OCI-LY3 (cell line): ENCODE data around the gene PHLDA1.

Source experiments
- H2AFZ ChIP-seq: fragments of 200-600, 300-600 bp; shearing (Covaris generic); 2 replicates; pipeline ENCODE4 v1.6.0; 2014; ENCODE audit warnings: antibody characterized with exemption, low read depth, low read length
- H3K27ac ChIP-seq: fragments of 200-600, 300-600 bp; sonication (generic); 2 replicates; pipeline ENCODE4 v1.5.1; 2014; ENCODE audit warnings: mild to moderate bottlenecking, low read length, moderate library complexity, mixed read lengths
- H3K27me3 ChIP-seq: fragments of 200-600, 300-600 bp; sonication (generic); 2 replicates; pipeline ENCODE4 v1.6.1; 2014; ENCODE audit warnings: low read depth, low read length, mixed read lengths
- H3K36me3 ChIP-seq: fragments of 200-600, 300-600 bp; sonication (generic); replicated peaks from 2 replicates; pipeline ENCODE3; 2014; ENCODE audit warnings: low read depth, low read length, mixed read lengths
- H3K4me1 ChIP-seq: fragments of 300-600, 200-600 bp; sonication (generic); 2 replicates; pipeline ENCODE4 v1.6.1; 2014; ENCODE audit warnings: low read length, mixed read lengths
- H3K4me2 ChIP-seq: fragments of 200-600, 300-600 bp; sonication (generic); 2 replicates; pipeline ENCODE4 v1.6.1; 2014; ENCODE audit warnings: low read length, mixed read lengths
- H3K4me3 ChIP-seq: fragments of 300-600, 200-600 bp; sonication (generic); 2 replicates; pipeline ENCODE4 v1.5.1; 2014; ENCODE audit warnings: antibody characterized with exemption, mild to moderate bottlenecking, low read length, moderate library complexity
- H3K79me2 ChIP-seq: fragments of 300-600, 200-600 bp; shearing (Covaris generic); 2 replicates; pipeline ENCODE4 v1.6.1; 2014; ENCODE audit warnings: mild to moderate bottlenecking, low read length, mixed read lengths
- H3K9ac ChIP-seq: fragments of 300-600, 200-600 bp; shearing (Covaris generic); 2 replicates; pipeline ENCODE4 v1.6.0; 2014; ENCODE audit warnings: mild to moderate bottlenecking, low read length, moderate library complexity
- H3K9me3 ChIP-seq: fragments of 200-600, 300-600 bp; shearing (Covaris generic); 2 replicates; pipeline ENCODE4 v1.6.1; 2014; ENCODE audit warnings: low read length, mixed read lengths; ENCODE audit not compliant: insufficient read depth
- H4K20me1 ChIP-seq: fragments of 200-600, 300-600 bp; sonication (generic); 2 replicates; pipeline ENCODE4 v1.6.1; 2016; ENCODE audit warnings: low read length, mixed read lengths; ENCODE audit not compliant: insufficient read depth
- CTCF ChIP-seq: fragments of 200-600, 300-600 bp; sonication (generic); IDR thresholded peaks from 2 replicates; pipeline ENCODE4 v1.5.1; 2014; ENCODE audit warnings: antibody characterized with exemption, low read length, low read depth
- EZH2phosphoT487 ChIP-seq: fragments of 200-600 bp; shearing (Covaris generic); IDR thresholded peaks from 2 replicates; pipeline ENCODE4 v1.6.1; 2018; ENCODE audit warnings: antibody characterized with exemption, mixed run types, low read depth

Gene PHLDA1

DNA sequence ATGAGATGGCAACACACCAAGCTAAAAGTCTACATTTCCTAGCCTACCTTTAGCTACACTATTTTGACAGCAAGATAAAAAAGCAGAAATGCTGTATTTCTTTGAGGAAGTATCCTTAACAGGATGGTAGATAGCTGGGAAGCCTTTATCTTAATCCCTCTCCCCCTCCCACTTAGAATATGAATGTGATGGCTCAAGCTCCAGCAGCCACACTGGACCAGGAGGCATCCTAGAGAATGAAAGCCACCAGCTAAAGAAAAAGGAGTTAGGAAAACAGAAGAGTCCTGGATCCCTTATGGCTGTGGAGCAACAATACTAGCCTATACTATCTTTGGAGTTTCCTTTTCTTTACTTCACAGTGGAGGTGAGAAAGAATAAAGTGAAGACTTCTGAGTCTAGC is 37.8 kb upstream of the PHLDA1 start:
- Histone ChIP-seq H3K4me2 (no peak overlapping the region), H2AFZ (no peak overlapping the region), H3K79me2 (peaks cover 100% of the 10 kb centered on the region), H4K20me1 (peaks cover 90% of the 10 kb centered on the region), H3K27ac (no peak overlapping the region), H3K4me3 (no peak overlapping the region), H3K27me3 (no peaks in the 10 kb centered on the region), H3K4me1 (peaks cover under 1% of the 10 kb centered on the region), H3K9me3 (0 out of 2 replicates have a peak, but pooled peaks cover 2% of the 10 kb centered on the region), H3K9ac (no peak overlapping the region), H3K36me3 (peaks cover 85% of the 10 kb centered on the region)
- TF ChIP-seq EZH2phosphoT487 (no peak), CTCF (no peak)

GRCh38 chr12:76065917-76066316 is 34.3 kb upstream of the PHLDA1 start:
- H3K4me2 ChIP-seq: no peak overlapping the region
- no peaks in the 10 kb centered on the region; the same call in none of the 2 replicates for H3K4me1 ChIP-seq
- H2AFZ ChIP-seq: no peak overlapping the region
- H3K36me3 ChIP-seq: peaks cover 82% of the 10 kb centered on the region
- H3K4me3 ChIP-seq: no peak overlapping the region
- no peak overlapping the region for H3K9ac ChIP-seq
- no peaks in the 10 kb centered on the region for H3K27me3 ChIP-seq
- peaks cover 100% of the 10 kb centered on the region for H3K79me2 ChIP-seq
- TF ChIP-seq CTCF (no peak), EZH2phosphoT487 (no peak)
- 0 out of 2 replicates have a peak, but pooled peaks cover 2% of the 10 kb centered on the region for H3K9me3 ChIP-seq
- H3K27ac ChIP-seq: no peak overlapping the region
- peaks cover 90% of the 10 kb centered on the region for H4K20me1 ChIP-seq

DNA sequence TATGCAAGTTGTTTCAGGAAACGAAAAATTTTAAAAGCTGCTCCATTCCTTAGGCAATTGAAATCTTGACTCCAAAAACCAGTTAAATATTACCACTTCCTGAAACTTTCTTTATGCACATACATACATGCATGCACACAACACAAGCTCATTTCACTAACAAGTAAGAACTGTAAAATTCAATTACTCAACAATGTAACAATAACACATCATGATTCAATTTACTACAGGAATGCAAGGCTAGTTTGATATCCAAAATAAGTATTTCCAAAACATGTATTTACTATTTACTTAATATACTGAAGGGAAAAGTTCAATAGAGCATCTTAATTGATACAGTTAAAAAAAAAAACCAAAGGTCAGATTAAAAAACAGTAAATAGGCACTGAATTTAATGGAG is 33.3 kb upstream of the PHLDA1 start:
- Histone ChIP-seq H3K4me2 (no peak overlapping the region), H3K4me3 (no peak overlapping the region), H3K27me3 (no peaks in the 10 kb centered on the region), H3K9ac (no peak overlapping the region), H3K36me3 (peaks cover 77% of the 10 kb centered on the region), H3K27ac (no peak overlapping the region), H2AFZ (no peak overlapping the region), H3K79me2 (peaks cover 100% of the 10 kb centered on the region), H4K20me1 (peaks cover 89% of the 10 kb centered on the region), H3K4me1 (no peaks in the 10 kb centered on the region; the same call in none of the 2 replicates), H3K9me3 (0 out of 2 replicates have a peak, but pooled peaks cover 2% of the 10 kb centered on the region)
- TF ChIP-seq CTCF: no peak
- TF ChIP-seq EZH2phosphoT487: no peak

DNA sequence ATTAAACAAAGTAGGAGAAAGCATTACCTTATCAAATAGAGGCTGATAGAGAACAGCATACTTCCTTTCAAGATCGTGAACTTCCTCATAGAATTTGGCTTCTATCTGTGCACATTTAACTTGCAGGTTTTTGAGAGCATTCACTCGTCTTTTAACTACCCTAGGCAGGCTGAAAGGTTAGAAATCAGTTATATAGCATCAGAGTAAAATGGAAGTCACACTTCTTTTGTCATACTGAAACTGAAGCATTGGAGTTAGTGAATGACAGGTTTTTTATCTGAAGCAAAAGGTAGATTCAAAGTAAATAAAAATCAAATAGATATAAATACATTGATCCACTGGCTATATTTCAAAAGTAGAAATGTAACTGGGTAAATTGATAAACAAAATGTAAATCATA is 28.5 kb upstream of the PHLDA1 start:
- H3K27ac ChIP-seq: 0 out of 2 replicates have a peak overlapping the region, but pooled peaks have one; percentile 7
- TF ChIP-seq EZH2phosphoT487: no peak
- peaks cover 88% of the 10 kb centered on the region for H3K79me2 ChIP-seq
- H4K20me1 ChIP-seq: peaks cover 70% of the 10 kb centered on the region
- peaks cover 65% of the 10 kb centered on the region for H3K36me3 ChIP-seq
- H3K4me2 ChIP-seq: no peak overlapping the region
- no peak overlapping the region for H3K9ac ChIP-seq
- H3K4me3 ChIP-seq: no peak overlapping the region
- H3K4me1 ChIP-seq: no peaks in the 10 kb centered on the region
- no peaks in the 10 kb centered on the region for H3K27me3 ChIP-seq
- H2AFZ ChIP-seq: no peak overlapping the region
- no peaks in the 10 kb centered on the region for H3K9me3 ChIP-seq
